HG03139 (cell line): ENCODE measurements around the gene SPDEF.

Experiments used
- ATAC-seq: cut with Tn5 transposase; IDR thresholded peaks from one replicate; pipeline ENCODE4 v1.9.1; 2021; ENCODE audit not compliant: unreplicated experiment

The SPDEF gene

GRCh38 chr6:34563513-34563870 is 7.4 kb upstream of the SPDEF start:
- ATAC-seq, result no peak

- ATAC-seq, result no peak
Observed at GRCh38 chr6:34562861-34563512, 6.9 kb upstream of the SPDEF start.

GRCh38 chr6:34562350-34562749 is 6.2 kb upstream of the SPDEF start:
- no peak for ATAC-seq

- ATAC-seq, result no peak
Observed at GRCh38 chr6:34561227-34561530, 5.0 kb upstream of the SPDEF start.

GRCh38 chr6:34560366-34561226 is 4.5 kb upstream of the SPDEF start:
- no peak for ATAC-seq

GRCh38 chr6:34559651-34560365 is 3.7 kb upstream of the SPDEF start:
- ATAC-seq, result no peak

GRCh38 chr6:34558172-34558714 is 2.1 kb upstream of the SPDEF start:
- no peak for ATAC-seq

- no peak for ATAC-seq
Observed at GRCh38 chr6:34557228-34557627, 1.1 kb upstream of the SPDEF start.

- ATAC-seq, result no peak
Observed at GRCh38 chr6:34556493-34556892, 364 bp upstream of the SPDEF start.

- ATAC-seq, result no peak
Observed at GRCh38 chr6:34555328-34555727, 801 bp downstream of the SPDEF start.

GRCh38 chr6:34555007-34555322 is 1.2 kb downstream of the SPDEF start:
- no peak for ATAC-seq

- ATAC-seq, result no peak
Observed at GRCh38 chr6:34554291-34555006, 1.7 kb downstream of the SPDEF start.

- no peak for ATAC-seq
Observed at GRCh38 chr6:34553750-34554149, 2.4 kb downstream of the SPDEF start.

GRCh38 chr6:34553146-34553545 is 3.0 kb downstream of the SPDEF start:
- no peak for ATAC-seq

- ATAC-seq, result no peak
Observed at GRCh38 chr6:34552620-34553019, 3.5 kb downstream of the SPDEF start.

- ATAC-seq, result no peak
Observed at GRCh38 chr6:34551720-34552119, 4.4 kb downstream of the SPDEF start.

- ATAC-seq, result no peak
Observed at GRCh38 chr6:34549804-34550202, 6.3 kb downstream of the SPDEF start.

- ATAC-seq, result no peak
Observed at GRCh38 chr6:34549026-34549803, 6.9 kb downstream of the SPDEF start.

- ATAC-seq, result no peak
Observed at GRCh38 chr6:34547701-34548644, 8.2 kb downstream of the SPDEF start.
